Duodenal mucosa (tissue), 2 donors: ENCODE results near the gene TNFSF4.

Experiments used
- H3K27ac ChIP-seq: one replicate; pipeline ENCODE4 v1.7.0; 2013; ENCODE audit warnings: low read depth, low read length
- H3K27me3 ChIP-seq, 2 donors: one replicate each; pipeline ENCODE4 v1.7.0; 2013; ENCODE audit warnings: low read length in 2 of 2, control low read depth in 1 of 2; ENCODE audit not compliant: insufficient read depth in 2 of 2, control insufficient read depth in 1 of 2
- H3K36me3 ChIP-seq, 2 donors: one replicate each; pipeline ENCODE4 v1.7.0; 2013; ENCODE audit warnings: low read length in 2 of 2, control low read depth in 1 of 2; ENCODE audit not compliant: insufficient read depth in 2 of 2, control insufficient read depth in 1 of 2
- H3K4me1 ChIP-seq, 2 donors: one replicate each; pipeline ENCODE4 v1.7.0; 2013; ENCODE audit warnings: low read length in 2 of 2, control low read depth in 1 of 2; ENCODE audit not compliant: insufficient read depth in 2 of 2, control insufficient read depth in 1 of 2
- H3K4me3 ChIP-seq, 2 donors: one replicate each; pipeline ENCODE4 v1.7.0; 2013; ENCODE audit warnings: low read length in 2 of 2, low read depth in 1 of 2
- H3K9ac ChIP-seq, 2 donors: one replicate each; pipeline ENCODE4 v1.7.0; 2013; ENCODE audit warnings: low read length in 2 of 2, low read depth in 1 of 2
- H3K9me3 ChIP-seq, 2 donors: one replicate each; pipeline ENCODE4 v1.7.0; 2013; ENCODE audit warnings: low read length in 2 of 2, control low read depth in 1 of 2; ENCODE audit not compliant: control insufficient read depth in 1 of 2

The TNFSF4 gene, protein sequence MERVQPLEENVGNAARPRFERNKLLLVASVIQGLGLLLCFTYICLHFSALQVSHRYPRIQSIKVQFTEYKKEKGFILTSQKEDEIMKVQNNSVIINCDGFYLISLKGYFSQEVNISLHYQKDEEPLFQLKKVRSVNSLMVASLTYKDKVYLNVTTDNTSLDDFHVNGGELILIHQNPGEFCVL

DNA sequence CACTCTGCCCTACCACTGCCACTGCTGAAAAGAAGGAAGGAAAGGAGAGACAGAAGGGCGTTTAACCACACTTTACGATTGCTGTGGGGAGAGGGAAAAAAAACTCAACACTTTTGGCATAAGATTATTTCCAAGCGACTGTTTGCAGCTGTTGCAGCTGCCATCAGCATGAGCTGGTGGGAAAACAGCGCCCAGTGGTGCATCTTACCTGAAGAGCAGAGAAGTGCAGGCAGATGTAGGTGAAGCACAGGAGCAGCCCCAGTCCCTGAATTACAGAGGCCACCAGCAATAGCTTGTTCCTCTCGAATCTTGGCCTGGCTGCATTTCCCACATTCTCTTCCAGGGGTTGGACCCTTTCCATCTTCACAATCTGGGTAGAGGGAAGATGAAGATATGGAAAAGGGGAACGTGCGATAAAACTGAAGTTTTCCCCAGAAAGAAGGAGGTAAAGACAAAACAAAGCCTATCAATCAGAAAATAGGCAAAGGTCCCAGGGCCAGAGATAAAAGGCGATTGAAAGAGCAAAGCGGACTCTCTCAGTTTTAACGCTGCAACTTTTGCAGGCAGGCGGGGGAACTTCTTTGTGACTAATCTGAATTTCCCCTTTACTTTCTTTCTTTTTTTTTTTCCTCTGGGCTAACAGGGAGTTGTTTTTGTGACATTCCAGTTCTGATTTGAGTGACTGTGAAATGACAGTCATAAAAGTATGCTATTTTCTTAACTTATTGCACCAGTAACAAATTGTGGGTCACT lies at the start of gene TNFSF4:
Gene TNFSF4, minus strand, starts transcription at position 516 of the 753 bp plus-strand sequence. Its CDS starts 155 bp downstream, at position 361.
- H3K9ac ChIP-seq = no peak within 1 kb of the TSS
- H3K9me3 ChIP-seq = no peaks in the 10 kb centered on the region
- H3K36me3 ChIP-seq = no peaks in the 10 kb centered on the region
- H3K27ac ChIP-seq = no peak within 1 kb of the TSS
- no peaks in the 10 kb centered on the region for H3K27me3 ChIP-seq
- peak within 1 kb of the TSS in 1 of 2 donors; percentile 13 for H3K4me3 ChIP-seq
- H3K4me1 ChIP-seq = peaks cover 21 to 37% of the 10 kb centered on the region in 2 donors

DNA sequence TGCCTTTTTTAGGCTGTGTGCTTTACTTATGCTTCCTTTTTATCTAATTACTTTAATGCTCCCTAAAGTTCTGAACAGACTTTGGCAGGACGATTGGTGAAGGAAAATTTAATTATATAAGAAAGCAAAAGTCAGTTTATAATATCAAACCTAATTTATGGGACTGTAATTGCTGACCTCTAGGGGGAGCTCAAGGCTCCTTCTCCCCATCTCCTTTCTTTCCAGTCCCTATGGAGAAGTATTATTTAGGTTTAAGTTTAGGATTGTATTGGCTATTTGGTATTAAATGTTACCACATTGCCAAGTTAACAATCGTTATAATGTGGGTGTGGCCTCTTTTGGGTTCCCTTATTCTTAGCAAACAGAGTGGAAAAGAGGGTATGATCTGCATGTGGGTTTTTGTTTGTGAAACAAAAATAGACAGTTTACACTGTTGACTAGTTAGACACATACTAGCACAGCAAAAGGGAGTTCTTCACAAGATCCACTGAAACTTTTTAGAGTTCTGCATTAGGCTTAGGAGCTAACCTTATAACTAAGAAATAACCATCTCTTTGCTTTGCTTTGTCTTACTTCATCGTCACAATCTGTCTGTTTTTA lies 48.2 kb upstream of the TNFSF4 start:
- Histone ChIP-seq H3K9me3 (no peaks in the 10 kb centered on the region), H3K4me1 (no peaks in the 10 kb centered on the region), H3K27me3 (no peaks in the 10 kb centered on the region), H3K27ac (no peak overlapping the region), H3K36me3 (no peaks in the 10 kb centered on the region), H3K9ac (no peak overlapping the region), H3K4me3 (no peak overlapping the region)

DNA sequence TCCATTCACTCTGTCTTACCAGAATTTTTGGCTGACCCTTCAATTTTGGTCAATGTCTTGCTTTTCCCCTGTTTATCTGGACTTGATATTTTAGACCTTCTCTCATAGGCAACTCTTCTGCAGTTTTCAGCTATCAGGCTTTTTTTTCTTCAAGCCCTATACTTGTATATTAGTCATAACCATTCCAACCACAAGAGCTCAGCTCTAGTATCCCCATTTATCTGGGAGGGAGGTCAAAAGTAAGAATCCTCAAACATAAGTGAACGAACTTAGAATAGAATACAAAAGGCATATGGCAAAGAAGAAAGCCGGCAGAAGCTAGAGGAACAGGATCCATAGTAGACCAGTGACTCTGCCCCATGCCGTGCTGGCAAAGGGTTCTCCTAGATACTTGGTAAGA lies 45.9 kb upstream of the TNFSF4 start:
- no peak overlapping the region for H3K27ac ChIP-seq
- H3K9ac ChIP-seq = no peak overlapping the region

DNA sequence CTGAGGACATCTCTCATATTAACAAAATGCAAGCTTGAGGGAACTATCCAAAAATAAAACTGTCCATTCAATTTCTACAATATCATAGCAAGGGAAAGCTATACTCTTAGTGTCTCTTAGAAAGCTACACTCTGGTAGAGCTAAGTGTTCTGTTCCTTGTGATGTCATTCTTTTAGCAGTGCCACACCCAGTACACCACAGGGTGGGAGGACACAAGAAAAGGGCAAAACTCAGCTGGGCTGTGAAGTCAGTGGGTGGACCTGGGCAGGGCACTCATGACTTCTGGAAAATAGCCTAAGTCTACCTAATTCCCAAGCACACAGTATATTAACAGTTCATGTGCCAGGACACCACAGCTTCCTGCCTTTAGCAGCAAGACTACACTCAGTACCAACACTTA lies 42.2 kb upstream of the TNFSF4 start:
- no peak overlapping the region for H3K4me3 ChIP-seq
- H3K27ac ChIP-seq = no peak overlapping the region
- H3K4me1 ChIP-seq = no peaks in the 10 kb centered on the region
- no peaks in the 10 kb centered on the region for H3K27me3 ChIP-seq
- H3K9me3 ChIP-seq = no peaks in the 10 kb centered on the region
- H3K9ac ChIP-seq = no peak overlapping the region
- no peaks in the 10 kb centered on the region for H3K36me3 ChIP-seq

More for the DNA sequence above, 45.9 kb upstream of the TNFSF4 start:
- Histone ChIP-seq H3K27me3 (no peaks in the 10 kb centered on the region), H3K9me3 (no peaks in the 10 kb centered on the region), H3K4me1 (no peaks in the 10 kb centered on the region), H3K36me3 (no peaks in the 10 kb centered on the region), H3K4me3 (no peak overlapping the region)

DNA sequence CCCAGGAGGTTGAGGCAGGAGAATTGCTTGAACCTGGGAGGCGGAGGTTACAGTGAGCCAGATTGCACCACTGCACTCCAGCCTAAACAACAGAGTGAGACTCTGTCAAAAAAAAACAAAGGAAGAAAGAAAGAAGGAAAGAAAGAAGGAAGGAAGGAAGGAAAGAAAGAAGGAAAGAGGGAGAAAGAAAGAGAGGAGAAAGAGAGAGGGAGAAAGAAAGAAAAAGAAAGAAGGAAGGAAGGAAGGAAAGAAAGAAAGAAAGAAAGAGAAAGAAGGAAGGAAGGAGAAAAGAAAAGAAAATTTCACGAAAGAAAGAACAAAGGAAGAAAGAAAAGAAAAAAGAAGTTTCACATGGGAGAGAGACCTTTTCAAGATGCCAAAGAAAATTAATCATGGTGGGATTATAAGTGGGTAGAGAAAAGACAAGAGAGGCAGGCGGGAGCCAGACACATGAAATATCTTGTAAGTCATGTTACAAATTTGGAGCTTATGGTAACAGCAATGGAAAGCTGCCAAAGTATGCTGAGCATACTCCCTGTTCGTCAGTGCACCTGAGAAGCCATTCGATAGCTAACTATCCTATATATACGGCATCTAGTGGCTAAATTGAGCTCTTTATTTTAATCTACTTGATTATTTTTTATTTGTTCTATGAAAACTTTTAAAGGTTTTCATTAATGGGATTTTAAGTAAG lies 41.3 kb upstream of the TNFSF4 start:
- Histone ChIP-seq H3K9ac (no peak overlapping the region), H3K4me3 (no peak overlapping the region), H3K27ac (no peak overlapping the region), H3K36me3 (no peaks in the 10 kb centered on the region), H3K4me1 (no peaks in the 10 kb centered on the region), H3K27me3 (no peaks in the 10 kb centered on the region), H3K9me3 (peaks cover 6 to 7% of the 10 kb centered on the region in 2 donors)

DNA sequence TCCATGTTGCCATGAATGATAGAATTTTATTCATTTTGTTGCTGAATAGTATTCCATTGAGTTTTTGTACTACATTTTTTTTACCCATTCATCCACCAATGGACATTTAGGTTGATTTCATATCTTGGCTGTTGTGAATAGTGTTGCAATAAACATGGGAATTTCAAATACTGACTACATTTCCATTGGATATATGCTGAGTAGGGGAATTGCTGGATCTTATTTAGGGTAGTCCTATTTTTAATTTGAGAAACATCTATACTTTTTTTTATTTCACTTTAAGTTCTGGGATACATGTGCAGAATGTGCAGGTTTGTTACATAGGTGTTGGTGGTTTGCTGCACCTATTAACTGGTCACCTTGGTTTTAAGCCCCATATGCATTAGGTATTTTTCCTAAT lies 38.8 kb upstream of the TNFSF4 start:
- no peak overlapping the region for H3K4me3 ChIP-seq
- H3K36me3 ChIP-seq = no peaks in the 10 kb centered on the region
- H3K9me3 ChIP-seq = peaks cover 11% of the 10 kb centered on the region in 2 donors
- H3K27me3 ChIP-seq = no peaks in the 10 kb centered on the region
- no peak overlapping the region for H3K9ac ChIP-seq
- H3K4me1 ChIP-seq = no peaks in the 10 kb centered on the region
- H3K27ac ChIP-seq = no peak overlapping the region

DNA sequence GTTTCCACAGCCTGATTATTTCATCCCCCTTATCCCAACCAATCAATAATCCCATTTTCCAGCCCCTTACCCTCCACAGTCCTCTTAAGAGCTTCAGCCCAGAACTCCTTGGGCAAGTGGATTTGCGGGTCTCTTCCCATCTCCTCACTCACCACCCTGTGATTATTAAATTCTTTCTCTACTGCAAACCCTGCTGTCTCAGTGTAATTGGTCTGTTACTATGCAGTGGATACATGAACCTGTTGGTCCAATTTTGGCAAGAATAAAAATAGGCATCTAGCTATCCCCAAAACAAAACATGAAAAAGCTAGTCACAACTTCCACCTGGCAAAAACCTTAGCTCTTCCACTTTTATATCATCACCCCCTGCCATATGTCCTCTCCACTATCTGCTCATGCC lies 36.2 kb upstream of the TNFSF4 start:
- no peak overlapping the region for H3K27ac ChIP-seq
- no peaks in the 10 kb centered on the region for H3K27me3 ChIP-seq

DNA sequence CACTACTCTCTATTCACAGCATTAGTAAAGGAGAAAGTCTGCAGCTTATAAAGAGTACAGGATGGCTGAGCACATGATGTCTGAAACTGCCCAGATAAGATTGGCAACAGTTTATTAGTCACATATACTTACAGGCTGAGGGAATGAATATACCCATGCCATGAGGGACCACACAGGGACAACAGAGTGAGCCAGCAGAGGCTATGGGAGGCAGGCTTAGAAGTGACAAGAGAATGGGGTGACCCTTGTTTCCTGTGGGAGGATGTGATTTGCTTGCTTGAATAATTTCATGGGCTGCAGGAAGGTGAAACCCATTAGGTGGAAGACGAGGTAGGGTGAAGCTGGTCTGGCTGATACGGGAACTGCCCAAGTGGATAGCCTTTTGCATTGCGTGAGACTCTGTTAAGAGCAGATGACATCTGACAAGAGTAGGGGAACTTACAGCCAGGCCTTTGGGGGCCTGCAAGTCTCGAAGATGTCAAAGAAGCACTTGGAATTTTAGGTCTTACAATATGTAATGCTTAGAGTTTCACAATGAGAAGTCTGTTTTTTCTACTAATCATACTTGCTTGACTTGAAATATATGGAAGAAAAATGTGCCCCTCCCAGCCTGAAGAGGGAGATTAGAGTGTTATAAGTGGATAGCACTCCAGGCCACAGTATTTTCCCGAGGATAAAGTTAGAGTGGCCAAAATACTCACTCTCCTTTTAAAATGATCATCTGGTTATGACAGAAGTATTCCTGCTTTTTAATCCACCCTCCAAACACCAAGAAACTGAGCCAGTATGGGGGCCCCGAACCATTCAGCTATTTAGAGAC lies 34.6 kb upstream of the TNFSF4 start:
- Histone ChIP-seq H3K9me3 (peaks cover 11 to 15% of the 10 kb centered on the region in 2 donors), H3K4me3 (no peak overlapping the region), H3K9ac (no peak overlapping the region), H3K4me1 (no peaks in the 10 kb centered on the region), H3K27me3 (no peaks in the 10 kb centered on the region), H3K36me3 (no peaks in the 10 kb centered on the region), H3K27ac (no peak overlapping the region)

More for the DNA sequence above, 36.2 kb upstream of the TNFSF4 start:
- H3K4me3 ChIP-seq = no peak overlapping the region
- H3K9ac ChIP-seq = no peak overlapping the region
- H3K4me1 ChIP-seq = no peaks in the 10 kb centered on the region
- H3K9me3 ChIP-seq = peaks cover 11 to 15% of the 10 kb centered on the region in 2 donors
- H3K36me3 ChIP-seq = no peaks in the 10 kb centered on the region

DNA sequence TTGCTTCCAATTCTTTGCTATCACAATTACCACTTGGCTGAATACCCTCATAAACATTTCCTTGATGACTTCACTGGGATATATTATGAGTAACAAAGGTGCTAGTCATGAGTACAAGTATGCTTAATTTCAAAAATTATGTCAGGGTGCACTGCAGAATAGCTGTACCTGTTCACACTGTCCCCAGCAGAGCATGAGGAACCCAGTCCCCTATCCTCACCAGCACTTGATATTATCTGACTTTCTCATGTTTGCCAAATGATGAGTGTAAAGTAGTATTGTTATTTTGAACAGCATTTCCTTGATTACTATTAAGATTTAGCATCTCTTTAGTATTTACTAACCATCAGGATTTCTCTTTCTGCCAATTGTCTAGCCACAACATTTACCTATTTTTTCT lies 33.5 kb upstream of the TNFSF4 start:
- H3K27ac ChIP-seq = no peak overlapping the region
- H3K9me3 ChIP-seq = peaks cover 11 to 15% of the 10 kb centered on the region in 2 donors
- H3K9ac ChIP-seq = no peak overlapping the region
- H3K36me3 ChIP-seq = no peaks in the 10 kb centered on the region
- no peaks in the 10 kb centered on the region for H3K27me3 ChIP-seq
- no peak overlapping the region for H3K4me3 ChIP-seq
- no peaks in the 10 kb centered on the region for H3K4me1 ChIP-seq
